ENCODE results near the gene USP48.
"Not testable (repeated sequence)": the region's sequence is repeated elsewhere in the genome, so short reads cannot be mapped to it uniquely, and the experiment has no call there.

Gene USP48

DNA sequence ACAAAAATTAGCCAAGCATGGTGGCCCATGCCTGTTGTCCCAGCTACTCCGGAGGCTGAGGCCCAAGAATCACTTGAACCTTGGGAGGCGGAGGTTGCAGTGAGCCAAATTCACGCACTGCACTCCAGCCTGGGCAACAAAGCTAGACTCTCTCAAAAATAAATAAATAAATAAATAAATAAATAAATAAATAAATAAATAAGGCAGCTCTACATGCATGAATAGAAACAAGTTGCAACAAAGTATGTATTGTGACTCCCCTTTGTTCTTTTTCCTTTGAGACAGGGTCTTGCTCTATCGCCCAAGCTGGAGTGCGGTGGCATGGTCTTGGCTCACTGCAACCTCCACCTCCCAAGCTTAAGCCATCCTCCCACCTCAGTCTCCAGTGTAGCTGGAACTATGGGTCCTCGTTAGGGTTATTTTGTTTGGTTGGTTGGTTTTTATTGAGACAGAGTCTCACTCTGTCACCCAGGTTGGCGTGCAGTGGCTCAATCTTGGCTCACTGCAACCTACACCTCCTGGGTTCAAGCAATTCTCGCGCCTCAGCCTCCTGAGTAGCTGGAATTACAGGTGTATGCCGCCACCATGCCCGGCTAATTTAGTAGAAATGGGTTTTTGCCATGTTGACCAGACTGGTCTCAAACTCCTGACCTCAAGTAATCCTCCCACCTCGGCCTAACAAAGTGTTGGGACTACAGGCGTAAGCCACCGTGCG, 8.0 kb downstream of the USP48 start:
- H3K4me3 ChIP-seq (ENCODE audit: low read depth, low read length) = no peak overlapping the region

DNA sequence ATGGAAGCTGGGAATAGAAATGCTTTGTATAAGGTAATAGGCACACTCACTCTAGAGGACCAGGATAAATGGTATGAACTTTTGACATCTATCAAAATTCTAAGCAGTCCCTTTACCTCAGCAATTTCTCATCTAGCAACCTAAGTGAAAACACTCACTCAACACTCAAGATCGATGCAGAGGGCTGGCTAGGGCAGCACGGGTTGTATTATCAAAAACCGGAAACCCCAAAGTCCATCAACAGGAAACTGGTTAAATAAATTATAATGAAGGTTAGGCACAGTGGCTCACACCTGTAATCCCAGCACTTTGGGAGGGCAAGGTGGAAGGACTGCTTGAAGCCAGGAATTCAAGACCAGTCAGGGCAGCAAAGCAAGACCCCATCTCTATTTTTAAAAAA, 9.4 kb downstream of the USP48 start:
- no peak overlapping the region for H3K4me3 ChIP-seq (ENCODE audit: low read depth, low read length)

DNA sequence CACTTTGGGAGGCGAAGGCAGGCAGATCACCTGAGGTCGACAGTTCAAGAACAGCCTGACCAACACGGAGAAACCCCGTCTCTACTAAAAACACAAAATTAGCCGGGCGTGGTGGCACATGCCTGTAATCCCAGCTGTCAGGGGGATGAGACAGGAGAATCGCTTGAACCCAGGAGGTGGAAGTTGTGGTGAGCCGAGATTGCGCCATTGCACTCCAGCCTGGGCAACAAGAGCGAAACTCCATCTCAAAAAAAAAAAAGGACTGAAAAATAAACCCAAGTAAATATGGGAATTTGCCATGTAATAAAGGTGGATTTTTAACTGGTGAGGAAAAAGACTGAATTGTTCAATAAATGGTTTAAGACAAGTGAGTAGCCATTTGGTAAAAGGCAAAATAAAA, 11.3 kb downstream of the USP48 start:
- not testable (repeated sequence) for H3K4me3 ChIP-seq (ENCODE audit: low read depth, low read length)

DNA sequence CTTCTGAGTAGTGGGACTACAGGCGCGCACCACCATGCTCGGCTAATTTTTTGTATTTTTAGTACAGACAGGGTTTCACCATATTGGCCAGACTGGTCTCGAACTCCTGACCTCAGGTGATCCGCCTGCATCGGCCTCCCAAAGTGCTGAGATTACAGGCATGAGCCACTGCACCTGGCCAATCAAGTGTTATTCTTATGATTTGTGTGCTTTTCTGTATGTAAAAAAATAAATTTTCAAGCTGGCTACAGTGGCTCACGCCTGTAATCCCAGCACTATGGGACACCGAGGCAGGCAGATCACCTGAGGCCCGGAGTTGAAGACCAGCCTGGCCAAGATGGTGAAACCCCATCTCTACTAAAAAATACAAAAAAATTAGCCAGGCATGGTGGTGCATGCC, 12.3 kb downstream of the USP48 start:
- not testable (repeated sequence) for H3K4me3 ChIP-seq (ENCODE audit: low read depth, low read length)

DNA sequence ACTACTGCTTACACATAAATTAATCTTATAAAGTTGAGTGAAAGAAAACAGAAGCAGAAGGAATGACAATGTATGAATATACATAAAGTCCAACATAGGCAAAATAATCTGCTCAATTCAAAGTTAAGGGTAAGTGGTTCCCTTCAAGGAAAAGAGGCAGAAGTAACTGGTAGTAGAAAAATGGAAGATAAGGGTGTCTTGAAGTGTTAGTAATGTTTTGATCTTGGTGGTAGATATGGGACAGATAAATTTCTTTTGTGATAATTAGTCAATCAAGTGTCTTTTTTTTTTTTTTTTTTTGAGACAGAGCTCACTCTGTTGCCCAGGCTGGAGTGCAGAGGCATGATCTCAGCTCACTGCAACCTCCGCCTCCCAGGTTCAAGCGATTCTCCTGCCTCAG, 12.7 kb downstream of the USP48 start:
- no peak overlapping the region for H3K4me3 ChIP-seq (ENCODE audit: low read depth, low read length)

DNA sequence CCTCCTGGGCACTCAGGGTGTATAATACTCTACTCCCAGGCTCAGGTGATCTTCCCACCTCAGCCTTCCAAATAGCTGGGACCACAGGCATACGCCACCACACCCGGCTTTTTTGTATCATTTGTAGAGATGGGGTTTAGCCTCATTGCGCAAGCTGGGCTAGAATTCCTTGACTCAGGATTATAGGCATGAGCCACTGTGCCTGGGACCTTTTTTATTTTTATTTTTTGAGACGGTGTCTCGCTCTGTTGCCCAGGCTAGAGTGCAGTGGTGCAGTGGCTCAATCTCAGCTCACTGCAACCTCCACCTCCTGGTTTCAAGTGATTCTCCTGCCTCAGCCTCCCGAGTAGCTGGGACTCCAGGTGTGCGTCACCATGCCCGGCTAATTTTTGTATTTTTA, 15.8 kb downstream of the USP48 start:
- not testable (repeated sequence) for H3K4me3 ChIP-seq (ENCODE audit: low read depth, low read length)

DNA sequence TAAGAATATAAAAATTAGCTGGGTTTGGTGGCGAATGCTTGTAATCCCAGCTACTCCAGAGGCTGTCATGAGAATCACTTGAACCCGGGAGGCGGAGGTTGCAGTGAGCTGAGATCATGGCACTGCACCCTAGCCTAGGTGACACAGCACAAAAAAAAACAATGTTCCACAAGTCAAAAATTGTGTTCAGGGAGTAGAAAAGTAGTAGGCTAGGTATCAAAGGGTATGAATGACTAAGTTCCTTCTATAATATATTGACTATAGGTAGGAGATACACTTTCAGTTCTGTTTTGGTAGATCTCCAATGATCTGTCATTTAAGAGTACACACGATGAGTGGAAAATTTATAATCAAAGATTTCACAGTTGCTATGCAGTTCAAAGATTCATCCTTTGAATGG, 16.7 kb downstream of the USP48 start:
- no peak overlapping the region for H3K4me3 ChIP-seq (ENCODE audit: low read depth, low read length)

DNA sequence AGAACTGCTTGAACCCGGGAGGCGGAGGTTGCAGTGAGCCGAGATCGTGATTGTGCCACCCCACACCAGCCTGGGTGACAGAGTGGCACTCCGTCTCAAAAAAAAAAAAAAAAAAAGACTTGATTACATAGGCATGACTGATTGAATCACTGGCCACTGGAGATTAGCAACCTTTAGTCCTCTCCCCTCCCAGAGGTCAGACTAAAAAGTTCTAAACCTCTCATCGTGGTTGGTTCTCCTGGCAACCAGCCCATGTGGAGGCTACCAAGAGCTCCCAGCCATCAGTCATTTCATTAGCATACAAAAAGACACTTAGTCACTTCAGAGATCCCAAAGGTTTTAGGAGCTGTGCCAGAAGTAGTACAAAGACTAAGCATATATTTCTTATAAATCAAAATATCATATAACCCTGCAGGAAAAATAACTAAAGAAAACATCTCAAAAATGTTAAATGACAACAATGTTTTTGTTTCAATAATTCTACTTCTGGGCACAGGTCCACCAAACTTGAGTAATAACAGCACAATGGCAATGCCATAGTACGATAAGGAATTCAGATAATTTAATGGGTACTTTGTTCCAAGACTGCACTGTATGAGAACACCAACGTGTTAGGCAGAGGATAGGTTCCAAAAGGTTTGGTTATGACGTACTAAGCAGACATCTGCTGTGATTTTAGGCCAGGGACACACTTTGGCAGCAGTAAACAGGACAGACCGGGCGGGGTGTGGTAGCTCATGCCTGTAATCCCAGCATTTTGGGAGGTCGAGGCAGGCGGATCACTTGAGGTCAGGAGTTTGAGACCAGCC, 18.1 kb downstream of the USP48 start:
- H3K4me3 ChIP-seq (ENCODE audit: low read depth, low read length) = no peak overlapping the region

DNA sequence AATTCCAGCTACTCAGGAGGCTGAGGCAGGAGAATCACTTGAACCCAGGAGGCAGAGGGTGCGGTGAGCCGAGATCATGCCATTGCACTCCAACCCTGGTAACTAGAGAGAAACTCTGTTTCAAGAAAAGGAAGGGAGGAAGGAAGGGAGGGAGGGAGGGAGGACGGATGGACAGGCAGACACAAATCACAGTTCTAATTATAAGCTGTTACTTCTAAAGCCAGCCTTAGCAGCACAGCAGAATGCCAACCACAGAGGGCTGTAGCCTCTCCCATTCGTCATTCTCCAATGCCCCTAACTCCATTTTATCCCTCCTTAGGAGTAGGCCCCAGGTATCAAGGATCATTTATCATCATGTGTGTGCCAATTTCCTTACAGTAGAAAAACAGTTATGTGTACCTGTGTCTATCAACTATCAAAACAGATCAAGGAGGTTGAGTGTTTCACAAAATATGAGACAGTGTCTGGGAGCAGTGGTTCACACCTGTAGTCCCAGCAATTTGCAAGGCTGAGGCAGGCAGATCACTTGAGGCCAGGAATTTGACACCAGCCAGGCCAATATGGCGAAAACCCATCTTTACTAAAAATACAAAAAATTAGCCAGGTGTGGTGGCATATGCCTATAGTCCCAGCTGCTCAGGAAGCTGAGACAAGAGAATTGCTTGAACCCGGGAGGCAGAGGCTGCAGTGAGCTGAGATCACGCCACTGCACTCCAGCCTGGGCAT, 19.1 kb downstream of the USP48 start:
- H3K4me3 ChIP-seq (ENCODE audit: low read depth, low read length) = no peak overlapping the region

DNA sequence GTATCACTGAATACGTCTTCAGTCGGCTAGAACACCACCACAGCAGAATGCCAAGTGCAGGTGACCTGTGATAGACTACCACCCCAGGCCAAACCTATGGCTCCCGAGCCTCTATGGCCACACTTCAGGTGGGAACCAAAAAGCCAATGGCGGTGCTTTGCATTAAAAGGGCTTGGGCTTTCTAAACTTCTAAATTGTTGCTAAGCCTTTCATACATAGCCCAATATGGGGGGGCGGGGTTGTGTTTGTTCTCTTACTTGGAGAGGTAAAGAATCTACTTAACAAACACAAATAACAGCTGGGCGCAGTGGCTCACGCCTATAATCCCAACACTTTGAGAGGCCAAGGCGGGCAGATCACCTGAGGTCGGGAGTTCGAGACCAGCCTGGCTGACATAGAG, 19.7 kb downstream of the USP48 start:
- H3K4me3 ChIP-seq (ENCODE audit: low read depth, low read length) = no peak overlapping the region

DNA sequence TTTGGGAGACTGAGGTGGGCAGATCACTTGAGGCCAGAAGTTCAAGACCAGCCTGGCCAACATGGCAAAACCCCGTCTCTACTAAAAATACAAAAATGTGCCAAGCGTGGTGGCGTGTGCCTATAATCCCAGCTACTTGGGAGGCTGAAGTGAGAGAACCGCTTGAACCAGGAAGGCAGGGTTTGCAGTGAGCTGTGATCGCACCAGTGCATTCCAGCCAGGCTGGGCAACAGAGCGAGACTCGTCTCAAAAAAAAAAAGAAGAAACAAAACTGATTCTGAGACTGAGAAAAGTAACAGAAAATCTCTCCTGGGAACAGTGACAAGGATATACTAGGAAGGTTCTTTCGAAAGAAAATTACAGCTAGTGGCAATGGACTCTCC, 20.9 kb downstream of the USP48 start:
- H3K4me3 ChIP-seq (ENCODE audit: low read depth, low read length) = no peak overlapping the region

DNA sequence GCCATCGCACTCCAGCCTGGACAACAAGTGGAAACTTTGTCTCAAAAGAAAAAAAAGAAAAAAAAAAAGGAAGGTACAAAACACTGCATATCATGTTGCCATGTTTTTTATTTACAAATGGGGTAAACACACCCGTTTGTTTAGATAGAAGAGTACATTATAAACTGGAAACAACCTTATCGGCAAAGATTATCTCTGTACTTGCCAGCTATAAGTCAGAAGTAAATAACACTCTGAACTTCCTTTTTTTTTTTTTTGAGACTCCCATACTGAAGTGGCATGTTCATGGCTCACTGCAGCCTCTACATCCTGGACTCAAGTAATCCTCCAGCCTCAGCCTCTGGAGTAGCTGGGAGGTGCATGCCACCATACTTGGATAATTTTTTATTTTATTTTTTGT, 21.9 kb downstream of the USP48 start:
- H3K4me3 ChIP-seq (ENCODE audit: low read depth, low read length) = no peak overlapping the region

DNA sequence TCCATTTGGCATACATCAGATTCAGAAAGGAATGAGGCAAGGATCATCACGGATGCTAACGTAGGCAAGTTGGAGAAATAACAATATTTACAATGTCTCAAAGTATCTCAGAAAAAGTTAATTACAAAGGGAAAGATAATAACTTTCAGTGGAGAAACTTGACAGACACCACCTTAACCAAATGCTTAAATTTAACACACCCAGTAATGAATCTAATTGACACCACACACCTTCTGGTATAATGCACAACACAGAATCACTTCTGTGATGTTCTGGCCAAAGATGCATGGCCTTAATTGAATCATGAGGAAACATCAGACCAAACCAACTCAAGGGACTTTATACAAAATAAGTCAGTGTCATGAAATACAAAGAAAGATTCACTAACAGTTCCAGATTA, 23.1 kb downstream of the USP48 start:
- no peak overlapping the region for H3K4me3 ChIP-seq (ENCODE audit: low read depth, low read length)

DNA sequence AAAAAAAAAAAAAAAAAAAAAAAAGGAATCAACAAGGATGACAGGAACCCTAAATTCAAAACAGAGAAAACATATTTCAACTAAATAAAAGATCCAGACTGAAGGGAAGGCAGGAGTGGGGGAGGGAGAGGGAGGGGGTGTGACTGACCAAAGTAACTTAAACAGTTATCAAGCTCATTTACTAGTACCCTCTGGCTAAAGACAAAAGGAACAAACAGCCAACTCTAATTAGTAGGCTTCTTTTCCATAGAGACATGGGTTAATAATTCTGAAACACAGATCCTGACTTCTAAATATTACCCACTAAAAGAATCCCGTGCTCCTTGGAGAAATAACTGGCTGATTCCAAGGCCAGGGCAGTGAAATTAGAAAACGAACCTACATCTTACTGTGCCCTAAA, 23.8 kb downstream of the USP48 start:
- H3K4me3 ChIP-seq (ENCODE audit: low read depth, low read length) = no peak overlapping the region

DNA sequence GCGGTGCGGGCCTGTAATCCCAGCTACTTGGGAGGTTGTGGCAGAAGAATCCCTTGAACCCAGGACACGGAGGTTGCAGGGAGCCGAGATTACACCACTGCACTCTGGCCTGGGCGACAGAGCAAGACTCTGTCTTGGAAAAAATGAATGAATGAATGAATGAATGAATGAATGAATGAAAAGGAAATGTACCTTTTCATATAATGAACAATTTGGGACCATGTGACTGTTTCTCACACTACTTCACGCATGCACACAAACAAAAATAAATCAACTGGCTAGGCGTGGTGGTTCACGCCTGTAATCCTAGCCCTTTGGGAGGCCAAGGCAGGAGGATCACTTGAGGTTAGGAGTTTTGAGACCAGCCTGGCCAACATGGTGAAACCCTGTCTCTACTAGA, 24.3 kb downstream of the USP48 start:
- no peak overlapping the region for H3K4me3 ChIP-seq (ENCODE audit: low read depth, low read length)

DNA sequence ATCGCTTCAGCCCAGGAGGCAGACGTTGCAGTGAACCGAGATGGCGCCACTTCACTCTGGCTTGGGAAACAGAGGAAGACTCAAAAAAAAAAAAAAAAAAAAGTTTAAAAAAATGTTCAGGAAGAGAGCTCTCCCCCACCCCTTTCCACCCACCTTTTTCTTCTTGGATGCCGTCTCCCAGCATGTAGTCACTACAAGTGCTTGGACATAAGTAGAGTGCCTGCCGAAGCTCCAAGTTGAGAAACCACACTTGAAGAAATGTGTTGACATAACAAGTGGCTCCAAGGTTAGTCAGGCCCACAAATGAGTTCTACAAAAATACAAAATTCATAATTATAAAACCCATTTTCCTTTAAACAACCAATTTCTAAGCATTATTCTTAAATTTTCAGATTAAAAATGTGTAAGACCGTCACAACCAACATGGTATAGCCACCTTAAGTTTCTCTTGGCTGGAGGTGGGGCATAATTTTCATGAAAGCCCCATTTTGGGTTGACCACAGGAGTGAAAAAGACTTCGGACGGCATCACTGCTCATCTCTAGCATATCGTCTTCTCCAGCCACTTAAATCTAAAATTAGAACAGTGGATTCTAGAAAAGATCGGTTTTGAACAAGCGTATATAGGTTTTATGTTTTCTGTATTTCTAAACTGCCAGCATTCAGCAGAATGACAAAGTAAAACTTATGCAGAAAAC, 26.4 kb downstream of the USP48 start:
- no peak overlapping the region for H3K4me3 ChIP-seq (ENCODE audit: low read depth, low read length)

DNA sequence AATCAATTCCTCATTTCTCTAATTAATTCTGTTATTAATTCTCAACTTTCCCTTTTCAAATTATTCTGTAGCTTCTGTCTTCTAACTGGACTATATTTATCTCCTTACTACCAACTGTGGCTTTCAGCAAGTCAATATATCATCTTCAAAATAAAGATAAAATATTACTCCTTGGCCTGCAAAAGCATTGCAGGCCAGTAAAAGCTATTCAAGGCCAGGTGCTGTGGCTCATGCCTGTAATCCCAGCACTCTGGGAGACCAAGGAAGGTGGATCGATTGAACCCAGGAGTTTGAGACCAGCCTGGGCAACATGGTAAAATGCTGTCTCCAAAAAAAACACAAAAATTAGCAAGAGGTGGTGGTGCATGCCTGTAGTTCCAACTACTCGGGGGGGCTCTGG, 27.9 kb downstream of the USP48 start:
- no peak overlapping the region for H3K4me3 ChIP-seq (ENCODE audit: low read depth, low read length)

DNA sequence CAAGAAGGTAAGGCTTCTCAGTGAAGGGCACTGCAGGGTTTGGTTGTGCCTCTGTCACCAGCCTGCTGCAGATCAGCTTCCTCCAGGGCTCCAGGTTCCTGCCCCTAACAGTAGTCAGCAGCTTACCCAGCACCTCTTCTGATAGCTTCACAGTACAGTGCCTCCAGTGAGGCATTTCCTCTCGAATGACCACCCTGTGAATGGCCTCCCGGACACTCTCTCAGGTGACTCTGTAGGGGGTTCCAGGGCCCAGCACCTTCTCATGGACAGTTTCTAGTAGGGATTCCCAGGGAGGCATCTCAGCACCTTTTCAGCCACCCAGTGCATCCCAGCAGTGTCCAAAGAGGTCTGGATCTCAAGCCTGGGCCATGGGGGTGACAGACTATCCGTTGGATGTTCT, 28.4 kb downstream of the USP48 start:
- H3K4me3 ChIP-seq (ENCODE audit: low read depth, low read length) = no peak overlapping the region

DNA sequence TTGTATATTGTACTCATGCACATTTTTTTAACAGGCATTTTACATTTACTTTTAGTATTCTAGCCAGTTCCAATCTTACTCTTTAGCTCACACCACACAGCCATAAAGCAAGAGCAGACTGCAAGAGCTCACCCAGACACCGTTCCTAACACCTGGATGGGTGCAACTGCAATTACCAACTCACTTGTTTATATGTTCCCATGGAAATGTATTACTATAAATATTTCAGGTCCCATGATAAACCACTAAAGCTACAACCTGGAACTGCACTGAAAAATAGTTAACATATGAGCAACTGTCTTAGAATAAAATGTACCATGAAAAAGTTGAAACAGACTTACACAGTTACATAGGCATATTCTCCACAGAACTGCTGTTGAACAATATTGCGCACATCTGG, 30.8 kb downstream of the USP48 start:
- H3K4me3 ChIP-seq (ENCODE audit: low read depth, low read length) = no peak overlapping the region

DNA sequence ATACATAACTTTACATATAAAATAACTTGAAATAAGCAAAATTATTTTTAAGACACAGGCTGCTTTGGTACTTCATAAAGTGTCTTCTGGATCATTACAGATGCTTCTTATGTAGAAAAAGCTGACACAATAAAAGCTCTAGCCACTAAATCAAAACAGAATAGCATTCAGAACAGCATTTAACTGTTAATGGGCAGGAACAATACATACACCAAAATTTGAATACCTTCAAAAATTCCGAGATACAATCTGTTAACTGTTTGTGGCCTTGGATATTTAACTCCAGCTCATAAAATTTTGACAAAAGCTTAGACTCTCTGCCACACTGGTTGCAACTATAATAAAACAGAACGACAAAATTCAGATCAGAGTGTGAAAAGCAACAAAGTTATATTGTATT, 31.7 kb downstream of the USP48 start:
- H3K4me3 ChIP-seq (ENCODE audit: low read depth, low read length) = no peak overlapping the region

DNA sequence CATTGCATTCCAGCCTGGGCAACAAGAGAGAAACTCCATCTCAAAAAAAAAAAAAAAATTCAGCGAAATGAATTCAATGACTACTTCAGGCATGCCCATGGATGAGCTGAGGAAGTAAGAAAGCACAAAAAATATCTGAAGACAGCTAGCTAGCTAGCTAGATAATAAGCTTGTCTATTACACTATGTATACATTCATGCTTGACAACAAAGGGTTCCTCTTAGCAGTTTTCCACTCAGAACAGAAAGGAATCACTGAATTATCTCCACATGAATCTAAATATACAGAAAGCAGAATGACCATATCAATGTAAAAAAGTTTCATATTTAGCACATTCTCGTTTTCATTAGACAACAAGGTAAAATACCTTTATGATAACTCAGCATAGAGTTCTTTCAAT, 32.1 kb downstream of the USP48 start:
- H3K4me3 ChIP-seq (ENCODE audit: low read depth, low read length) = no peak overlapping the region
